ENCODE results near the gene GRK3. TPM values are rescaled to one million over a fixed set of nuclear protein-coding genes. Genes with fewer than 3 reads are reported as not detected.

The GRK3 gene
- total and polyA plus RNA-seq, 12 donors: 0.97 to 9.0 (median 5.2) TPM

GRCh38 chr22:25729016-25729995 is 164.8 kb downstream of the GRK3 start:
- WGBS, 2 donors: 63 to 68% methylated on average over 19 of the region's 19 CpGs

GRCh38 chr22:25735650-25736049 is 171.2 kb downstream of the GRK3 start:
- TF ChIP-seq CTCF (IDR thresholded peaks at IDR 0.05): no peak
- DNase-seq (no peak), ATAC-seq (no peak)
- no peak overlapping the region for H3K4me3 ChIP-seq
- WGBS, 2 donors: 56 to 77% methylated on average over 2 of the region's 2 CpGs
- peaks cover 0 to under 1% (median 0%) of the 10 kb centered on the region in 9 donors for H3K4me1 ChIP-seq
- peaks cover 0 to 5% (median 0%) of the 10 kb centered on the region in 7 donors for H3K27me3 ChIP-seq
- intact Hi-C loops (cut with DNase I): no loop called here
- no peak overlapping the region for H3K27ac ChIP-seq
- no peaks in the 10 kb centered on the region for H3K9me3 ChIP-seq
- H3K36me3 ChIP-seq: no peaks in the 10 kb centered on the region

More at GRCh38 chr22:25729016-25729995, 164.8 kb downstream of the GRK3 start:
- ATAC-seq (no peak), DNase-seq (no peak)
- no peak for TF ChIP-seq CTCF (IDR thresholded peaks at IDR 0.05)
- Histone ChIP-seq H3K4me3 (no peak overlapping the region), H3K9me3 (no peaks in the 10 kb centered on the region), H3K4me1 (no peaks in the 10 kb centered on the region), H3K36me3 (peaks cover 0 to 7% (median 0%) of the 10 kb centered on the region in 9 donors), H3K27ac (no peak overlapping the region), H3K27me3 (no peaks in the 10 kb centered on the region)
- intact Hi-C loops (cut with DNase I): loop anchor here in 1 of 10 donors (10.0 kb wide), 1 partner anchor 45 kb away; no protein-coding TSS in a partner anchor

- ATAC-seq (no peak), DNase-seq (no peak)
- Histone ChIP-seq H3K27ac (no peak overlapping the region), H3K4me1 (peaks cover 0 to 9% (median 0%) of the 10 kb centered on the region in 9 donors), H3K9me3 (no peaks in the 10 kb centered on the region), H3K27me3 (peaks cover 0 to 5% (median 0%) of the 10 kb centered on the region in 7 donors), H3K36me3 (no peaks in the 10 kb centered on the region), H3K4me3 (no peak overlapping the region)
- intact Hi-C loops (cut with DNase I): no loop called here
- no peak for TF ChIP-seq CTCF (IDR thresholded peaks at IDR 0.05)
- 71 to 78% methylated on average over 9 of the region's 9 CpGs for WGBS, 2 donors
Observed at GRCh38 chr22:25736378-25737011, 172.0 kb downstream of the GRK3 start.

- intact Hi-C loops (cut with DNase I): no loop called here
- ATAC-seq: no peak
- TF ChIP-seq CTCF (IDR thresholded peaks at IDR 0.05): no peak
Observed at GRCh38 chr22:25739659-25740344, 175.3 kb downstream of the GRK3 start.

More at GRCh38 chr22:25739659-25740344, 175.3 kb downstream of the GRK3 start:
- 73 to 85% methylated on average over 11 of the region's 11 CpGs for WGBS, 2 donors
- peaks cover 0 to 3% (median 0%) of the 10 kb centered on the region in 7 donors for H3K27me3 ChIP-seq
- no peak overlapping the region for H3K27ac ChIP-seq
- DNase-seq: no peak
- H3K4me3 ChIP-seq: no peak overlapping the region
- H3K4me1 ChIP-seq: peaks cover 0 to 11% (median 0%) of the 10 kb centered on the region in 9 donors
- no peaks in the 10 kb centered on the region for H3K9me3 ChIP-seq
- no peaks in the 10 kb centered on the region for H3K36me3 ChIP-seq
